Stimulated activated naive CD4-positive, alpha-beta T cell (primary cell): ENCODE data around the gene FARS2.

ENCODE experiments used
- DNase-seq, 6 experiments: peaks; one replicate each; lab custom pipeline; 2025; lab: John Stamatoyannopoulos, UW

FARS2 gene

GRCh38 chr6:5260661-5261544 is at the start of gene FARS2, which contains the start of gene LYRM4:
TSS of gene FARS2 (plus strand) at chr6:5261513.
TSS of gene LYRM4 (minus strand) at chr6:5260950. CDS start at chr6:5260733, 217 bp downstream.
- DNase-seq, result peak; percentile 84 to 100 (median 96)

GRCh38 chr6:5213836-5214235 is 47.5 kb upstream of the FARS2 start:
- no peak for DNase-seq

GRCh38 chr6:5214570-5215052 is 46.7 kb upstream of the FARS2 start:
- DNase-seq, result no peak

GRCh38 chr6:5215159-5215558 is 46.2 kb upstream of the FARS2 start:
- no peak for DNase-seq

GRCh38 chr6:5215799-5216198 is 45.5 kb upstream of the FARS2 start:
- DNase-seq, result no peak

- no peak for DNase-seq
Measured at GRCh38 chr6:5217356-5217755, 44.0 kb upstream of the FARS2 start.

- no peak for DNase-seq
Measured at GRCh38 chr6:5219011-5219691, 42.2 kb upstream of the FARS2 start.

GRCh38 chr6:5220443-5220842 is 40.9 kb upstream of the FARS2 start:
- DNase-seq, result no peak

- no peak for DNase-seq
Measured at GRCh38 chr6:5223309-5223708, 38.0 kb upstream of the FARS2 start.

GRCh38 chr6:5229356-5229755 is 32.0 kb upstream of the FARS2 start:
- DNase-seq, result no peak

- DNase-seq, result no peak
Measured at GRCh38 chr6:5230081-5230480, 31.2 kb upstream of the FARS2 start.

- DNase-seq, result no peak
Measured at GRCh38 chr6:5231289-5231688, 30.0 kb upstream of the FARS2 start.

- no peak for DNase-seq
Measured at GRCh38 chr6:5234874-5235273, 26.4 kb upstream of the FARS2 start.

- no peak for DNase-seq
Measured at GRCh38 chr6:5235830-5236229, 25.5 kb upstream of the FARS2 start.

- DNase-seq, result no peak
Measured at GRCh38 chr6:5237805-5238204, 23.5 kb upstream of the FARS2 start.

- no peak for DNase-seq
Measured at GRCh38 chr6:5238336-5238735, 23.0 kb upstream of the FARS2 start.

- DNase-seq, result no peak
Measured at GRCh38 chr6:5241252-5241651, 20.1 kb upstream of the FARS2 start.

GRCh38 chr6:5243069-5243468 is 18.2 kb upstream of the FARS2 start:
- DNase-seq, result no peak

- no peak for DNase-seq
Measured at GRCh38 chr6:5246141-5247097, 14.9 kb upstream of the FARS2 start.

GRCh38 chr6:5247201-5247600 is 14.1 kb upstream of the FARS2 start:
- no peak for DNase-seq

- DNase-seq, result no peak
Measured at GRCh38 chr6:5248302-5249098, 12.8 kb upstream of the FARS2 start.
